HG03460 (cell line): Measurements from ENCODE around the gene CAPN9.

Source experiments
- ATAC-seq: cut with Tn5 transposase; IDR thresholded peaks from one replicate; pipeline ENCODE4 v1.9.1; 2021; ENCODE audit not compliant: unreplicated experiment

Gene CAPN9

GRCh38 chr1:230794871-230795605, 47.9 kb downstream of the CAPN9 start:
- ATAC-seq, result no peak

GRCh38 chr1:230796626-230797025, 49.4 kb downstream of the CAPN9 start:
- ATAC-seq, result no peak

- ATAC-seq, result no peak
These were observed 50.3 kb downstream of the CAPN9 start for GRCh38 chr1:230797376-230797920.

GRCh38 chr1:230797942-230798365, 50.8 kb downstream of the CAPN9 start:
- ATAC-seq, result no peak

- ATAC-seq, result no peak
These were observed 51.3 kb downstream of the CAPN9 start for GRCh38 chr1:230798491-230798890.

- no peak for ATAC-seq
These were observed 54.0 kb downstream of the CAPN9 start for GRCh38 chr1:230800891-230801840.

GRCh38 chr1:230804396-230804795, 57.2 kb downstream of the CAPN9 start:
- no peak for ATAC-seq

GRCh38 chr1:230806552-230806951, 59.4 kb downstream of the CAPN9 start:
- no peak for ATAC-seq

- no peak for ATAC-seq
These were observed 59.8 kb downstream of the CAPN9 start for GRCh38 chr1:230807029-230807428.

- no peak for ATAC-seq
These were observed 60.5 kb downstream of the CAPN9 start for GRCh38 chr1:230807561-230808280.

GRCh38 chr1:230808281-230808872, 61.2 kb downstream of the CAPN9 start:
- ATAC-seq, result no peak

- ATAC-seq, result no peak
These were observed 62.2 kb downstream of the CAPN9 start for GRCh38 chr1:230809256-230809990.

GRCh38 chr1:230812568-230812967, 65.4 kb downstream of the CAPN9 start:
- no peak for ATAC-seq

GRCh38 chr1:230814949-230815692, 67.9 kb downstream of the CAPN9 start:
- ATAC-seq, result no peak

GRCh38 chr1:230816018-230816417, 68.8 kb downstream of the CAPN9 start:
- ATAC-seq, result no peak

- ATAC-seq, result no peak
These were observed 71.2 kb downstream of the CAPN9 start for GRCh38 chr1:230818367-230818766.

GRCh38 chr1:230818901-230819300, 71.7 kb downstream of the CAPN9 start:
- no peak for ATAC-seq

- no peak for ATAC-seq
These were observed 72.8 kb downstream of the CAPN9 start for GRCh38 chr1:230819976-230820375.

- ATAC-seq, result no peak
These were observed 73.4 kb downstream of the CAPN9 start for GRCh38 chr1:230820568-230820967.
